Osteoblast (primary cell): ENCODE measurements around the gene HSD17B14. TPM values are rescaled to one million over a fixed set of nuclear protein-coding genes. Genes with fewer than 3 reads are reported as not detected.
"Not testable (repeated sequence)": the region's sequence is repeated elsewhere in the genome, so short reads cannot be mapped to it uniquely, and the experiment has no call there.

ENCODE experiments used
- DNase-seq: peaks from one replicate; pipeline ENCODE4 v3.0.0; 2011; ENCODE audit warnings: low spot score, mixed read lengths; ENCODE audit not compliant: insufficient read length; ENCODE audit errors: missing footprints
- H2AFZ ChIP-seq: 2 replicates; pipeline ENCODE4 v1.6.0; 2011; ENCODE audit warnings: mild to moderate bottlenecking, low read length
- H3K27ac ChIP-seq: 2 replicates; pipeline ENCODE4 v1.5.1; 2011; ENCODE audit warnings: mild to moderate bottlenecking, low read depth, low read length, moderate library complexity
- H3K27me3 ChIP-seq: 2 replicates; pipeline ENCODE4 v1.6.0; 2012; ENCODE audit warnings: mild to moderate bottlenecking, control low read depth, inconsistent platforms, low read length, moderate library complexity; ENCODE audit not compliant: insufficient read depth
- H3K36me3 ChIP-seq: 2 replicates; pipeline ENCODE4 v1.5.1; 2011; ENCODE audit warnings: mild to moderate bottlenecking, low read length, control low read depth, moderate library complexity; ENCODE audit not compliant: insufficient read depth
- H3K4me1 ChIP-seq: 2 replicates; pipeline ENCODE4 v1.5.1; 2011; ENCODE audit warnings: mild to moderate bottlenecking, low read length, control low read depth, moderate library complexity; ENCODE audit not compliant: insufficient read depth
- H3K4me2 ChIP-seq: 2 replicates; pipeline ENCODE4 v1.6.0; 2011; ENCODE audit warnings: mild to moderate bottlenecking, low read length; ENCODE audit not compliant: insufficient read depth
- H3K4me3 ChIP-seq: fragments of 200-600 bp; sonication (generic); 3 replicates; pipeline ENCODE4 v1.5.1; 2012; ENCODE audit warnings: mild to moderate bottlenecking, low read length, inconsistent platforms; ENCODE audit not compliant: insufficient read depth
- H3K79me2 ChIP-seq: 2 replicates; pipeline ENCODE4 v1.6.0; 2012; ENCODE audit warnings: mild to moderate bottlenecking, low read length, control low read depth, inconsistent platforms; ENCODE audit not compliant: insufficient read depth
- H3K9me3 ChIP-seq: 2 replicates; pipeline ENCODE4 v1.5.1; 2011; ENCODE audit warnings: low read depth, low read length, control low read depth
- H4K20me1 ChIP-seq: 2 replicates; pipeline ENCODE4 v1.6.0; 2012; ENCODE audit warnings: mild to moderate bottlenecking, low read length, control low read depth; ENCODE audit not compliant: insufficient read depth
- CTCF ChIP-seq: IDR thresholded peaks from 2 replicates; pipeline ENCODE4 v1.5.1; 2011; ENCODE audit warnings: mild to moderate bottlenecking, low read depth, low read length, moderate library complexity; ENCODE audit errors: extremely low read depth
- total RNA-seq: library from RNA; depleted of rRNA; stranded (reverse); fragments of >200 nt; gene quantifications from 2 replicates; pipeline ENCODE4 v1.2.3, GENCODE V29; 2012

Gene HSD17B14
- total RNA-seq, 1 donor = 1.8 TPM

GRCh38 chr19:48854103-48854502 is 17.8 kb upstream of the HSD17B14 start:
- Histone ChIP-seq H3K4me2 (no peak overlapping the region), H2AFZ (no peak overlapping the region), H3K79me2 (no peaks in the 10 kb centered on the region), H3K27ac (no peak overlapping the region), H3K9me3 (no peaks in the 10 kb centered on the region), H3K27me3 (no peaks in the 10 kb centered on the region), H3K36me3 (peaks cover 37% of the 10 kb centered on the region), H3K4me3 (no peak overlapping the region), H4K20me1 (no peaks in the 10 kb centered on the region), H3K4me1 (peaks cover 4% of the 10 kb centered on the region)
- no peak for DNase-seq
- TF ChIP-seq CTCF = no peak

GRCh38 chr19:48853483-48853882 is 17.2 kb upstream of the HSD17B14 start:
- TF ChIP-seq CTCF = no peak
- H3K27me3 ChIP-seq = no peaks in the 10 kb centered on the region
- no peaks in the 10 kb centered on the region for H3K9me3 ChIP-seq
- peaks cover 33% of the 10 kb centered on the region for H3K36me3 ChIP-seq
- no peak overlapping the region for H3K27ac ChIP-seq
- no peaks in the 10 kb centered on the region for H3K79me2 ChIP-seq
- no peak overlapping the region for H3K4me2 ChIP-seq
- no peaks in the 10 kb centered on the region for H4K20me1 ChIP-seq
- no peak overlapping the region for H2AFZ ChIP-seq
- no peak for DNase-seq
- H3K4me1 ChIP-seq = peaks cover 4% of the 10 kb centered on the region
- H3K4me3 ChIP-seq = no peak overlapping the region

- Histone ChIP-seq H3K4me1 (peaks cover 4% of the 10 kb centered on the region), H3K4me3 (no peak overlapping the region), H3K27ac (no peak overlapping the region), H3K27me3 (no peaks in the 10 kb centered on the region), H3K4me2 (no peak overlapping the region), H3K9me3 (no peaks in the 10 kb centered on the region), H3K36me3 (peaks cover 32% of the 10 kb centered on the region), H3K79me2 (no peaks in the 10 kb centered on the region), H2AFZ (no peak overlapping the region), H4K20me1 (no peaks in the 10 kb centered on the region)
- no peak for TF ChIP-seq CTCF
- no peak for DNase-seq
Observed at GRCh38 chr19:48852292-48852691, 16.0 kb upstream of the HSD17B14 start.

- not testable (repeated sequence) for H3K27me3 ChIP-seq, H2AFZ ChIP-seq, H3K4me2 ChIP-seq, H3K4me3 ChIP-seq, H3K4me1 ChIP-seq, DNase-seq, H3K27ac ChIP-seq, H3K79me2 ChIP-seq, H4K20me1 ChIP-seq, H3K9me3 ChIP-seq
- peaks cover 40% of the 10 kb centered on the region for H3K36me3 ChIP-seq
Observed at GRCh38 chr19:48846659-48847058, 10.4 kb upstream of the HSD17B14 start.
